Activated naive CD4-positive, alpha-beta T cell treated with anti-CD3 and anti-CD28 coated beads for 36 hours (primary cell): ENCODE data around the gene NR6A1. TPM values are rescaled to one million over a fixed set of nuclear protein-coding genes. Genes with fewer than 3 reads are reported as not detected.

ENCODE experiments used
- CTCF ChIA-PET: fragments of 350-600 bp; sonication (Branson Sonifier 250); formaldehyde crosslinking; loops from one replicate; lab custom pipeline; 2021; ENCODE audit warnings: antibody characterized with exemption; lab: Charles Lee
- DNase-seq: peaks from one replicate; pipeline ENCODE4 v3.0.0-alpha.2; 2020
- H3K27ac Mint-ChIP-seq: one replicate; pipeline ENCODE4 v1.8.0; 2021; ENCODE audit warnings: mild to moderate bottlenecking, mixed read lengths
- H3K27me3 Mint-ChIP-seq: one replicate; pipeline ENCODE4 v1.8.0; 2021; ENCODE audit warnings: low read depth, mixed read lengths
- H3K36me3 Mint-ChIP-seq: one replicate; pipeline ENCODE4 v1.8.0; 2021; ENCODE audit warnings: low read depth, mixed read lengths
- H3K4me1 Mint-ChIP-seq: one replicate; pipeline ENCODE4 v1.8.0; 2021; ENCODE audit warnings: low read depth, mixed read lengths
- H3K4me3 Mint-ChIP-seq: one replicate; pipeline ENCODE4 v1.8.0; 2021; ENCODE audit warnings: mild to moderate bottlenecking, moderate library complexity, mixed read lengths
- H3K9me3 Mint-ChIP-seq: one replicate; pipeline ENCODE4 v1.8.0; 2021; ENCODE audit warnings: mixed read lengths
- intact Hi-C: fragments of 100-400 bp; cut with micrococcal nuclease; formaldehyde crosslinking; loops from one replicate; pipeline ENCODE4 v1.15.1; 2023
- total RNA-seq, 2 experiments: library from RNA; stranded (reverse); gene quantifications; one replicate each; pipeline ENCODE4 v1.2.3, GENCODE V29; 2021

The NR6A1 gene
- total RNA-seq, 2 experiments from 2014 or later: 1.8 TPM

DNA sequence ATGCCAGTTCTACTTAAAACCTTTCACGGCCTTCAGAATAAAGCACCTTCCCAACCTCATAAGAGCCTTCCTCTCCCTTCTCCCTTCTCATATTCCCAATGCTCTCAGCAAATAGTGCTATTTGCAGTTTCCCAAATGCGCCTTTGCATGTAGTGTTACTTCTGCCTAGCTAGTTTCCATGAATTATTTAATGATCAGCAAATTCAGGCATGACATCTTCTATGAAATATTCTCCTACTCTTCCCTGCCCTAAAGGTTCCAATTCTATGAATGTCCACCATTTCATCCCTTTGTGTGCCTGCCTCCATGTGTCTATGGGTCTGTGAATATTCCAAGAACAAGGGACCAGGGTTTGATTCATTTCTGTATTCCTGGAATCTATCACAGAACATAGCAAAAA, 165.1 kb downstream of the NR6A1 start:
- H3K27me3 Mint-ChIP-seq: no peaks in the 10 kb centered on the region
- H3K27ac Mint-ChIP-seq: no peak overlapping the region
- CTCF ChIA-PET: interaction anchor here (1.7 kb wide), 1 partner anchor 11 kb away, joined by 10 read pairs; no protein-coding TSS in a partner anchor
- H3K4me1 Mint-ChIP-seq: no peaks in the 10 kb centered on the region
- H3K9me3 Mint-ChIP-seq: no peaks in the 10 kb centered on the region
- H3K36me3 Mint-ChIP-seq: no peaks in the 10 kb centered on the region
- intact Hi-C loops: no loop called here
- DNase-seq: no peak
- H3K4me3 Mint-ChIP-seq: no peak overlapping the region

DNA sequence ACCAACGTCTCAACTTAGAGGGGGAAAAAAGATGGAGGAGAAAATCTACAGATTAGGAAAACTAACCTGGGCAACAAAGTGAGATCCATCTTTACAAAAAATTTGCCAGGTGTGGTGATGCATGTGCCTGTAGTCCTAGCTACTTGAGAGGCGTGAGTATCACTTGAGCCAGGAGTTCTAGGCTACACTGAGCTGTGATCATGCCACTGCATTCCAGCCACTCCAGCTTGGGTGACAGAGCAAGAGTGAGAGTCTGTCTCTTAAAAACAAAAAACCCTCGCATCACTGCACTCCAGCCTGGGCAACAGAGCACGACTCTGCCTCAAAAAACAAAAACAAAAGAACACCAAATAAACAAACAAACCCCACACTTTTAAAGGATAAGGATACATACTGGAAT, 165.9 kb downstream of the NR6A1 start:
- Mint-ChIP-seq H3K27me3 (no peaks in the 10 kb centered on the region), H3K4me1 (no peaks in the 10 kb centered on the region), H3K36me3 (no peaks in the 10 kb centered on the region), H3K9me3 (no peaks in the 10 kb centered on the region), H3K4me3 (no peak overlapping the region), H3K27ac (no peak overlapping the region)
- intact Hi-C loops: no loop called here
- CTCF ChIA-PET: interaction anchor here (0.6 kb wide), 1 partner anchor 169 kb away, joined by 3 read pairs; no protein-coding TSS in a partner anchor
- no peak for DNase-seq

DNA sequence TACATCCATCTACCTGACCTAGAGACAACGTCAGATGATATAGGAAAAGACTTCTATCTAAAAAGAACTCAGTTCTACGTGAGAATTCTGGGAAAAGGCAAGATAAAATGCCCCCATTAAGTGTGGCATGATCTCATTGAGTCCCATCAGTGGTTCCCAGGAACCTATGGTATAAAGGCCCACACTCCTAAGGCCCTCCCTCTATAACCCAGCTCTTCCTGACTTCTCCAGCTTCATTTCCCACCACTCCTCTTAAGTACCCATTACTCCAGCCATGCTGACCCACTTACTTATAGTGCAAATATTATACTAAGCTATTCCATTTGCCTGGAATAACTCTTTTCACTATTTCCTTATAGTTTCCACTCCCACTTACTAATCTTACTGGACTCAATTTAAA, 168.5 kb downstream of the NR6A1 start:
- no peaks in the 10 kb centered on the region for H3K36me3 Mint-ChIP-seq
- H3K27me3 Mint-ChIP-seq: peaks cover 2% of the 10 kb centered on the region
- no peak overlapping the region for H3K27ac Mint-ChIP-seq
- CTCF ChIA-PET: interaction anchor here (1.0 kb wide), 1 partner anchor 110 kb away, joined by 3 read pairs; no protein-coding TSS in a partner anchor
- DNase-seq: no peak
- no peaks in the 10 kb centered on the region for H3K9me3 Mint-ChIP-seq
- intact Hi-C loops: no loop called here
- no peak overlapping the region for H3K4me3 Mint-ChIP-seq
- H3K4me1 Mint-ChIP-seq: no peaks in the 10 kb centered on the region

DNA sequence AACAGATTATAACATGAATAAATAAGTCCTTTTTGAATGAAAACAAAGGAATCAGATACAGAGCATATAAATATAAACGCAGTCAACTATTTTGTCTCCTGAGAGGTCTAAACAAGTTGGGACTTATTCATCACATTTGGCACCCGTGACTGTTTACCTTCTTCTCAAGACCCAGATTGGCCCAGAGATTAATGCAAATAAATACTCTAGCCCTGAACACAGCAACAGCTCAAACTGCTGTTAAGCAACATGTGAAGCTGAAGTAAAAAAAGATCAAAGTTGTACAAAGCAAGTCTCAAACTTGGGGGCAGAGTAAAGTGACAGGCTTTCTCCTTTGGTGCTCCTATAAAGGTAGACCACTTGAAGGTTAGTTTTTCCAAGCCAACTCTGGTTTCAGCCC, 168.9 kb downstream of the NR6A1 start:
- H3K4me1 Mint-ChIP-seq: no peaks in the 10 kb centered on the region
- intact Hi-C loops: no loop called here
- no peak for DNase-seq
- no peaks in the 10 kb centered on the region for H3K9me3 Mint-ChIP-seq
- peaks cover 6% of the 10 kb centered on the region for H3K27me3 Mint-ChIP-seq
- H3K36me3 Mint-ChIP-seq: no peaks in the 10 kb centered on the region
- CTCF ChIA-PET: interaction anchor here (1.0 kb wide), 1 partner anchor 110 kb away, joined by 3 read pairs; no protein-coding TSS in a partner anchor
- H3K4me3 Mint-ChIP-seq: no peak overlapping the region
- no peak overlapping the region for H3K27ac Mint-ChIP-seq

DNA sequence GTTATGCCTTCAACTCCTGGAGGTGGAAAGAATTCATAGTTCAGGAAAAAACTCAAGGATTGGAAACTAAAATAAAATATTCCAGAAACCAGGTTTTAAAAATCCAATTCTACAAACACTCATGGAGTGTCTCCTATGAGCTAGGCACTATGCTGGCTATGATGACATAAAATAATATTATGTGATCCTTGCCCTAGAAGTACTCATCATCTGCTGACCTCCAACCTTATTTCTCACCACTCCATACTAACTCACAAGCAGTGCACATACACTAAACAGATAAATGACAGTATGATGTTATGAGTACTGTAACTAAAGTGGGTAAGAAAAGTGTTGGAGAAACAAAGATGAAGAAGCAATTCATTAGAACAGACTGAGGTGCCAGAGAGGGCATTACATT, 170.7 kb downstream of the NR6A1 start:
- Mint-ChIP-seq H3K4me3 (no peak overlapping the region), H3K4me1 (no peaks in the 10 kb centered on the region), H3K9me3 (no peaks in the 10 kb centered on the region), H3K27me3 (peaks cover 16% of the 10 kb centered on the region), H3K27ac (no peak overlapping the region), H3K36me3 (no peaks in the 10 kb centered on the region)
- CTCF ChIA-PET: no interaction called here
- intact Hi-C loops: no loop called here
- DNase-seq: no peak

DNA sequence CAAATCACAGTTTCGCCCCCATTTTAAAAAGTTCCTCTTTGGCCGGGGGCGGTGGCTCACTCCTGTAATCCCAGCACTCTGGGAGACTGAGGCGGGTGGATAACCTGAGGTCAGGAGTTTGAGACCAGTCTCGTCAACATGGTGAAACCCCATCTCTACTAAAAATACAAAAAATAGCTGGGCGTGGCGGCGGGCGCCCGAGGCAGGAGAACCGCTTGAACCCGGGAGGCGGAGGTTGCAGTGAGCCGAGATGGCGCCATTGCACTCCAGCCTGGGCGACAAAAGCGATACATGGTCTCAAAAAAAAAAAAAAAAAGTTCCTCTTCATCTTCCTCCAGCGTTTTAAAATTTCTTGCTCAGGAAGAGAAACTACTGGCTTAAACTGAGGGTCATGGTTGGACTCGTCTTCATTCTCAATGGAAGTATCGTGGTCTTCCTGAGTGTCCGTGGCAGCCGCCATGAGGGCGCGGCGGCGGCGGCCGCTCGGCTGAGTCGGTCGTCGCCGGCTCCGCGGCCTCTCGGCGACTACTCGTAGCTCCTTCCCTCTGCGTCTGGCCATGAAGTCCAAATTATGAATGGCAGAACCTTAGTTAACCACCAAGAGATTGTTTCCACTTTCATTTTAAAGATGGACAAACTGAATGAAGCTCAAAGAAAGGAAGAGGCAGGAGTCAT, 171.9 kb downstream of the NR6A1 start:
- H3K36me3 Mint-ChIP-seq: no peaks in the 10 kb centered on the region
- intact Hi-C loops: no loop called here
- CTCF ChIA-PET: interaction anchor here (0.6 kb wide), 1 partner anchor 18 kb away, joined by 4 read pairs; no protein-coding TSS in a partner anchor
- no peak for DNase-seq
- no peaks in the 10 kb centered on the region for H3K4me1 Mint-ChIP-seq
- H3K4me3 Mint-ChIP-seq: no peak overlapping the region
- no peaks in the 10 kb centered on the region for H3K9me3 Mint-ChIP-seq
- no peak overlapping the region for H3K27ac Mint-ChIP-seq
- H3K27me3 Mint-ChIP-seq: peaks cover 18% of the 10 kb centered on the region

DNA sequence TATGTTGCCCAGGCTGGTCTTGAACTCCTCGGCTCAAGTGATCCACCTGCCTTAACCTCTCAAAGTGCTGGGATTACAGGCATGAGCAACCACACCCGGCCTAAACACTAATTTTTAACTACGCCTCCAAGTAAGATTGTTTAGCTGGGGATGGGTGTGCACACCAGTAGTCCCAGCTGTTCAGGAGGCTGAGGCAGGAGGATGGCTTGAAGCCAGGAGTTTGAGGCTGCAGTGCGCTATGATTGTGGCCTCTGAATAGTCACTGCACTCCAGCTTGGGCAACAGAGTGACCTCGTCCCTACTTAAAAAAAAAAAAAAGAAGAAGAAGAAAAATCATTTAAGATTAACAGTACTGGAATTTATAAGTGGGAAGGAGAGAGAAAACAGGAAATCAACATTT, 173.1 kb downstream of the NR6A1 start:
- Mint-ChIP-seq H3K4me1 (no peaks in the 10 kb centered on the region), H3K27me3 (peaks cover 18% of the 10 kb centered on the region), H3K36me3 (no peaks in the 10 kb centered on the region), H3K4me3 (no peak overlapping the region), H3K9me3 (no peaks in the 10 kb centered on the region), H3K27ac (no peak overlapping the region)
- CTCF ChIA-PET: interaction anchor here (0.7 to 2.9 kb wide), 3 partner anchors 19 to 114 kb away, joined by 3 to 11 read pairs (median 9); no protein-coding TSS in a partner anchor
- intact Hi-C loops: no loop called here
- no peak for DNase-seq

DNA sequence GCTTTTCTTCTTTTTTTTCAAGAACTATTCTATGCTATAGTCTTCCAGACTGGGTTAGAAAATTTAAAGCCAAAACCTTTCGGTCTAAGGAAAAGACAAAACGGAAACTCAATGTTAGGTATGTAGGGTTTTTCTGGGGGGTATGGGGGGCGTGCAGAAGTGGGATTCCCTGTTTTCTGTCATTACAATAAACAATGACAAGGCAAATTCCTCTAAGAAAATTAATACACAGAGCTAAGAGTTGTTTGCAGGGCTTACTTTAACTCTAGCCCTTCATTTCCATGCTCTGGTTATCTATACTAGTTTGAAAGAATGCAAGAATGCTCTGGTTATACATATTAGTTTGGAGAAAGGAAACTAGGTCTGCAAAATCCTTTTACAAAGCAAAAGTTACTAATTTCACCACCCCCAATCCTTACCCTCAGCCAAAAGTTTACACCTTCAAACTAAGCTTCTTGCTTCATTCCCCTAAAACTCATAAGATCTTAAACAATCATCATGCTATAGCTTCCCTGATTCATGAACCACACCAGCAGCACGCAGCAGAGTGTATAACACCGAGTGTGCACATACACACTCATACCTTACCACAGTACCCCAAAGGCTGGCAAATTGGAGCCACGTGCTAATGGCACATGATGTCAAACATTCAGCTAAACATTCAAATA, 174.8 kb downstream of the NR6A1 start:
- no peaks in the 10 kb centered on the region for H3K9me3 Mint-ChIP-seq
- H3K27ac Mint-ChIP-seq: no peak overlapping the region
- no peak overlapping the region for H3K4me3 Mint-ChIP-seq
- H3K36me3 Mint-ChIP-seq: no peaks in the 10 kb centered on the region
- no peak for DNase-seq
- intact Hi-C loops: no loop called here
- H3K27me3 Mint-ChIP-seq: peaks cover 22% of the 10 kb centered on the region
- no peaks in the 10 kb centered on the region for H3K4me1 Mint-ChIP-seq
- CTCF ChIA-PET: interaction anchor here (2.0 to 2.9 kb wide), 2 partner anchors 21 to 116 kb away, joined by 9 to 11 read pairs; no protein-coding TSS in a partner anchor

DNA sequence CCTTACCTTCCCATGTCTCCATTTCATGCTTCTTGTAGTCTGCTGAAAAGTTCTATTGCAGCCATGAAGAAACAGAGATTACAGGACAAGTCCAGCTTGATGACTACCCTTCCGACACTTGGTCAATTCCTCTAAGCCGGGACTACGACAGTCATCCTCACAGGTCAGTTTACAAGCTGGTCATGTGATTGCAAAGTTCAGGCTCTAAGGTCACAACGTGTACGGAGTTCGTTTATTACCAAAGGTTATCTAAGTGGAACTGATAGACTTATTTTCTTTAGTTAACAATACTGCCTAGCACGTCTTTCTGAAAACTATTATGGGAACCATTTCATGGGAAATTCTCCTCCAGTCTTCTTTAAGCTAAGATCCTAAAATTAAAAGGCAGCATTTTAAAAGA, 175.4 kb downstream of the NR6A1 start:
- Mint-ChIP-seq H3K9me3 (no peaks in the 10 kb centered on the region), H3K27ac (no peak overlapping the region), H3K4me1 (no peaks in the 10 kb centered on the region), H3K36me3 (no peaks in the 10 kb centered on the region), H3K4me3 (no peak overlapping the region), H3K27me3 (peaks cover 22% of the 10 kb centered on the region)
- no peak for DNase-seq
- intact Hi-C loops: no loop called here
- CTCF ChIA-PET: interaction anchor here (2.9 kb wide), 1 partner anchor 116 kb away, joined by 9 read pairs; no protein-coding TSS in a partner anchor

DNA sequence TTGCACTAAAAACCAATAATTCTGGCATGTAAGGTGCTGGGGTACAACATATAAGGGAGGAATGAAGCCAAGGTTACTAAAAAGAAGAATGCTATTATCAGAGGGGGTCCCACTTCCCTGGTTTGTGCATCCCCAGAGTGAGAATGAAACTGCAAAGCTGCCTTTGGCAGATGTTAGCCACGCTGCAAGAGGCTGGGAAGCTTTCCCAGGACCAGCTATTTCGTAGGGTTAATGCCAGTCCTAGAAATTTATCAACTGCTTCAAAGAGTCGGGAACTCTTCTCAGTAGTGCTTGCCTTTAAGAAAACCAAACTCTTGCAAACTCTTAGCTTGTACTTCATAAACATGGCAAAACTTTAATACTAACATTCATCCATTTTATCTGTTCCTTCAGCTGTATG, 176.4 kb downstream of the NR6A1 start:
- intact Hi-C loops: no loop called here
- CTCF ChIA-PET: interaction anchor here (1.1 to 1.5 kb wide), 3 partner anchors 18 to 129 kb away, joined by 3 to 4 read pairs (median 3); no protein-coding TSS in a partner anchor
- H3K36me3 Mint-ChIP-seq: no peaks in the 10 kb centered on the region

DNA sequence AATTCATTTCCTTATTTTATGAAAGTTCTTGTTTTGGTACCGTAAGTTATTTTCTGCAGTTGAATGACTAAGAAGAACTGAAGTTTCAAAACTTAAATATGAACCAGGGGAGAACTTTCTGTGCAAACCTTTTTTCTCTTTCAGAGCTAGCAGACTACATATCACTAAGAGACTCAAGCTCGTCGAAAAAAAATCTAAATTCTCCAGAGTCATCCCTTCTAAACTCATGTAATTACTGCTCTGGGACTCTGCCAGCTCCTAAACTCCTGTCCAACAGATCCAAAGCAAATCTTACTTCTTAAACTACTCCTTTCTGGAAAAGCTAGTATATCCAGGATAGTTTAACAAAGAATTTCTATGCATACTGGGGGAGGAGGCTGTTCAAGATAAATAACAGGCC, 176.9 kb downstream of the NR6A1 start:
- intact Hi-C loops: no loop called here
- Mint-ChIP-seq H3K27ac (no peak overlapping the region), H3K36me3 (no peaks in the 10 kb centered on the region), H3K9me3 (no peaks in the 10 kb centered on the region), H3K4me3 (no peak overlapping the region), H3K4me1 (no peaks in the 10 kb centered on the region), H3K27me3 (peaks cover 22% of the 10 kb centered on the region)
- CTCF ChIA-PET: interaction anchor here (1.1 to 1.5 kb wide), 3 partner anchors 18 to 130 kb away, joined by 3 to 4 read pairs (median 3); no protein-coding TSS in a partner anchor
- DNase-seq: no peak

More for the DNA sequence above, 176.4 kb downstream of the NR6A1 start:
- Mint-ChIP-seq H3K4me1 (no peaks in the 10 kb centered on the region), H3K9me3 (no peaks in the 10 kb centered on the region), H3K27me3 (peaks cover 22% of the 10 kb centered on the region), H3K4me3 (no peak overlapping the region), H3K27ac (no peak overlapping the region)
- no peak for DNase-seq

DNA sequence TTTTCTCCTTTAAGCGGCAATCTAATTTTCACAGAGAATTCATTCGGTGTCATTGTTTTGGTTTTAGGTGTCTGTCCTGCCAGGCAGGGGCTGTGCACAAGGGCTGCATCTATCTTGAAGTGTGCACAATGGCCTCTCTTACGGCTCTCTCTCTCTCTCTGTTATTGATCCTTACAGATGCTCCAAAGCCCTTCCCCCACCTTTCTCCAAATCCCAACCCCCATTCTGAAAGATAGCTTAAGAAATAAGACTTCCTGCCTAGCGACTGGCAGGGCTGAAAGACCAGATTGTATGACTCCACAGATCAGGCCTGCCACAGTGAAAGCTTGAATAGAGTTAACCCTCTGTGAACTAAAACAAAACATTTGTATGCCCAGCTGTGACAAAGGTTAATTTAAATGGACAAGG, 177.5 kb downstream of the NR6A1 start:
- no peaks in the 10 kb centered on the region for H3K9me3 Mint-ChIP-seq
- H3K4me1 Mint-ChIP-seq: no peaks in the 10 kb centered on the region
- CTCF ChIA-PET: interaction anchor here (1.1 to 1.5 kb wide), 3 partner anchors 17 to 130 kb away, joined by 3 to 4 read pairs (median 3); no protein-coding TSS in a partner anchor
- peaks cover 20% of the 10 kb centered on the region for H3K27me3 Mint-ChIP-seq
- no peak overlapping the region for H3K4me3 Mint-ChIP-seq
- no peak for DNase-seq
- no peak overlapping the region for H3K27ac Mint-ChIP-seq
- intact Hi-C loops: no loop called here
- H3K36me3 Mint-ChIP-seq: no peaks in the 10 kb centered on the region
